K562 (cell line): ENCODE data around the gene ZNF747. TPM values are rescaled to one million over a fixed set of nuclear protein-coding genes. Genes with fewer than 3 reads are reported as not detected.

Experiments used
- CEBPG ChIP-seq, 3 experiments: fragments of 200-800 bp in 1 of 3; sonication (Bioruptor generic) in 1 of 3; sonication (generic) in 1 of 3; formaldehyde crosslinking in 1 of 3; IDR thresholded peaks in 2 of 3; conservative IDR thresholded peaks in 1 of 3; 2 replicates each; pipeline versions ENCODE4 v1.6.1 to v1.8.0; 2016 to 2022; ENCODE audit warnings: missing compliant biosample characterization in 2 of 3, missing genetic modification characterization in 2 of 3, mild to moderate bottlenecking in 1 of 3, missing genetic modification reagents in 1 of 3
- CHCHD3 ChIP-seq: fragments of 250-450 bp; sonication (Bioruptor Pico); IDR thresholded peaks from 2 replicates; pipeline ENCODE4 v2.1.2; 2022; ENCODE audit warnings: mild to moderate bottlenecking
- DACH1 ChIP-seq: fragments of 450-650 bp; IDR thresholded peaks from 2 replicates; pipeline ENCODE4 v1.6.1; 2018; ENCODE audit not compliant: partially characterized antibody
- ERF ChIP-seq: fragments of 450-650 bp; formaldehyde crosslinking; IDR thresholded peaks from 2 replicates; pipeline ENCODE4 v1.4.0; 2020; ENCODE audit warnings: mild to moderate bottlenecking, mixed read lengths
- GABPB1 ChIP-seq: sonication (generic); formaldehyde crosslinking; IDR thresholded peaks from 2 replicates; pipeline ENCODE4 v1.8.0; 2022; ENCODE audit warnings: mild to moderate bottlenecking, missing genetic modification reagents
- HDAC3 ChIP-seq: fragments of 450-650 bp; IDR thresholded peaks from 2 replicates; pipeline ENCODE4 v1.6.1; 2018; ENCODE audit warnings: borderline replicate concordance, mild to moderate bottlenecking, moderate library complexity; ENCODE audit not compliant: partially characterized antibody
- HNRNPH1 ChIP-seq: fragments of 200-400 bp; formaldehyde crosslinking; optimal IDR thresholded peaks from 2 replicates; pipeline ENCODE3; 2017; ENCODE audit warnings: low read depth, mild to moderate bottlenecking, low read length, moderate library complexity
- KAT2B ChIP-seq: IDR thresholded peaks from one replicate; pipeline ENCODE4 v1.6.1; 2012; ENCODE audit warnings: low read depth, mild to moderate bottlenecking, control low read depth, inconsistent platforms, low read length, moderate library complexity
- MEF2D ChIP-seq: conservative IDR thresholded peaks from 2 replicates; pipeline ENCODE4 v1.6.1; 2016; ENCODE audit warnings: low read depth, missing genetic modification characterization, missing compliant biosample characterization
- MIER1 ChIP-seq: fragments of 450-650 bp; IDR thresholded peaks from 2 replicates; pipeline ENCODE4 v1.6.1; 2016; ENCODE audit warnings: antibody characterized with exemption, mild to moderate bottlenecking, low read depth
- NCOR1 ChIP-seq: fragments of 450-650 bp; IDR thresholded peaks from 2 replicates; pipeline ENCODE4 v1.6.1; 2016; ENCODE audit warnings: mild to moderate bottlenecking, moderate library complexity
- NFIX ChIP-seq: fragments of 250-450 bp; sonication (Bioruptor Pico); IDR thresholded peaks from 2 replicates; pipeline ENCODE4 v1.4.0; 2020; ENCODE audit warnings: low read depth, mild to moderate bottlenecking, moderate library complexity
- POLR3A ChIP-seq: IDR thresholded peaks from 2 replicates; pipeline ENCODE4 v1.6.1; 2011; ENCODE audit warnings: borderline replicate concordance, mild to moderate bottlenecking, moderate library complexity; ENCODE audit not compliant: insufficient read length, insufficient read depth; ENCODE audit errors: extremely low read depth
- POLR3G ChIP-seq: IDR thresholded peaks from 2 replicates; pipeline ENCODE4 v1.6.1; 2011; ENCODE audit not compliant: insufficient read length, insufficient replicate concordance; ENCODE audit errors: extremely low read depth
- PTTG1 ChIP-seq: fragments of 450-650 bp; IDR thresholded peaks from 2 replicates; pipeline ENCODE4 v1.6.1; 2016; ENCODE audit warnings: low read depth, mild to moderate bottlenecking, missing genetic modification characterization, missing compliant biosample characterization
- RBM22 ChIP-seq: fragments of 200-400 bp; formaldehyde crosslinking; IDR thresholded peaks from 2 replicates; pipeline ENCODE4 v1.6.1; 2018; ENCODE audit warnings: low read length, low read depth; ENCODE audit not compliant: poor library complexity, severe bottlenecking
- ZNF384 ChIP-seq: IDR thresholded peaks from 2 replicates; pipeline ENCODE4 v1.6.1; 2012; ENCODE audit warnings: low read depth, low read length, improper control_type of control experiment
- ZNF584 ChIP-seq: fragments of 200-800 bp; sonication (Bioruptor generic); IDR thresholded peaks from 2 replicates; pipeline ENCODE4 v1.6.1; 2016; ENCODE audit warnings: low read depth, mild to moderate bottlenecking, missing genetic modification characterization, missing compliant biosample characterization
- ZNF696 ChIP-seq: fragments of 250-450 bp; sonication (Bioruptor Pico); conservative IDR thresholded peaks from 2 replicates; pipeline ENCODE4 v1.4.0; 2020; ENCODE audit warnings: mild to moderate bottlenecking, moderate library complexity
- polyA plus RNA-seq, 8 experiments: library from polyadenylated mRNA; depleted of rRNA in 4 of 8; stranded (reverse) in 5 of 8; unstranded in 3 of 8; fragments of >200 nt; fragmentation: Nextera tagmentation in 2 of 8; fragmentation: Illumina TruSeq in 1 of 8; extraction: Ambion mirVana in 2 of 8; extraction: Trizol in 1 of 8; gene quantifications; 2 replicates each; pipeline versions ENCODE4 v1.2.1 to v1.2.3, GENCODE V29; 2011 to 2014; ENCODE audit warnings: inconsistent platforms in 1 of 8, missing spikeins in 1 of 8
- total RNA-seq, 7 experiments: library from RNA; depleted of rRNA in 6 of 7; stranded (reverse); fragments of >200 nt in 6 of 7; fragmentation: Illumina TruSeq in 2 of 7; extraction: Trizol in 2 of 7; gene quantifications; 2 replicates each; pipeline versions ENCODE4 v1.2.1 to v1.2.3, GENCODE V29; 2011 to 2021; ENCODE audit warnings: low replicate concordance in 1 of 7
- TF ChIP-seq, protein P1 (sequence below), 2 experiments: fragments of 450-650 bp; formaldehyde crosslinking in 1 of 2; IDR thresholded peaks; 2 replicates each; pipeline versions ENCODE4 v1.4.0 to v1.6.1; 2014 to 2020; ENCODE audit warnings: mild to moderate bottlenecking in 2 of 2, borderline replicate concordance in 1 of 2, low read depth in 1 of 2

Gene ZNF747
- total and polyA plus RNA-seq, 9 of the 15 experiments (the other 6 are each of a cell fraction or from before 2014, with no cell fraction given) = 0.14 to 3.3 (median 1.5) TPM

DNA sequence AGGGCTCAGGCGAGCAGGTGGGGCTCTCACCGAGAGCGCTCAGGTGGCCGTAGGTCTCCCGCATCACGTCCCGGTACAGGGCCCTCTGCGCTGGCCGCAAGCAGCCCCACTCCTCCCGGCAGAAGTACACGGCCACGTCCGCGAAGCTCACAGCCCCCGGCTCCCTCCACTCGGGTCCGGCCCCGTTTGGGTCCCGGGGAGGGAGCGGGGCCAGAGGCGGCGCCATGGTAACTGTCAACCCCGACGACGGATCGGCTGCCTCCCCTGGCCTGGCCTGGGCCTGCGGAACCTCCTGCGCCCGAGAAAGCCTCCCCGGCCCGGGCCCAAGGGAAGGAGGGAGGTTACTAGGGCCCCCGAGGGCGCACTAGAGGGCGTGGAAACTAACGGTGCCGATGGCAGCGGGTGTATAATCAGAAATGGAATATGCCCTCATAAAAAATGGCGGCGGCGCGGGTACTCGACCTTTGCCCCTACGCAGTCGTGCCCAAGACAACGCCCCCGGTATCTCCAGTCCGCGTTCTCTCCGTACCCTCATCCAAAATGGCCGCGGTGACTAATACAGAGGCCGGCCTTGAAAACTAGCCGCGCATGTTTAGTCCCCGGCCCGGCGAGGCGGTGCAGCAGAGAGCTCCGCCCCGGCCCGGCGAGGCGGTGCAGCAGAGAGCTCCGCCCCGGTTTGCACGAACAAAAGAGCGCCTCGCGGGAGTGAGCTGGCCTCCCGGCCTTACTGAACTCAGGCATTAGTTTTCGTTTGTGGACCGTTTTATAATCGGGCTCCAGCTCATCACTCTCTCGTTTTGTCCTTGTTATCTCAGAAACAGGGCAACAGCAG is 23.5 kb upstream of the ZNF747 start, which contains the start of gene ZNF764 (continued):
- TF ChIP-seq, protein P1, sequence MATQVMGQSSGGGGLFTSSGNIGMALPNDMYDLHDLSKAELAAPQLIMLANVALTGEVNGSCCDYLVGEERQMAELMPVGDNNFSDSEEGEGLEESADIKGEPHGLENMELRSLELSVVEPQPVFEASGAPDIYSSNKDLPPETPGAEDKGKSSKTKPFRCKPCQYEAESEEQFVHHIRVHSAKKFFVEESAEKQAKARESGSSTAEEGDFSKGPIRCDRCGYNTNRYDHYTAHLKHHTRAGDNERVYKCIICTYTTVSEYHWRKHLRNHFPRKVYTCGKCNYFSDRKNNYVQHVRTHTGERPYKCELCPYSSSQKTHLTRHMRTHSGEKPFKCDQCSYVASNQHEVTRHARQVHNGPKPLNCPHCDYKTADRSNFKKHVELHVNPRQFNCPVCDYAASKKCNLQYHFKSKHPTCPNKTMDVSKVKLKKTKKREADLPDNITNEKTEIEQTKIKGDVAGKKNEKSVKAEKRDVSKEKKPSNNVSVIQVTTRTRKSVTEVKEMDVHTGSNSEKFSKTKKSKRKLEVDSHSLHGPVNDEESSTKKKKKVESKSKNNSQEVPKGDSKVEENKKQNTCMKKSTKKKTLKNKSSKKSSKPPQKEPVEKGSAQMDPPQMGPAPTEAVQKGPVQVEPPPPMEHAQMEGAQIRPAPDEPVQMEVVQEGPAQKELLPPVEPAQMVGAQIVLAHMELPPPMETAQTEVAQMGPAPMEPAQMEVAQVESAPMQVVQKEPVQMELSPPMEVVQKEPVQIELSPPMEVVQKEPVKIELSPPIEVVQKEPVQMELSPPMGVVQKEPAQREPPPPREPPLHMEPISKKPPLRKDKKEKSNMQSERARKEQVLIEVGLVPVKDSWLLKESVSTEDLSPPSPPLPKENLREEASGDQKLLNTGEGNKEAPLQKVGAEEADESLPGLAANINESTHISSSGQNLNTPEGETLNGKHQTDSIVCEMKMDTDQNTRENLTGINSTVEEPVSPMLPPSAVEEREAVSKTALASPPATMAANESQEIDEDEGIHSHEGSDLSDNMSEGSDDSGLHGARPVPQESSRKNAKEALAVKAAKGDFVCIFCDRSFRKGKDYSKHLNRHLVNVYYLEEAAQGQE (IDR thresholded peaks at IDR 0.05; ENCODE audit: borderline replicate concordance) = no peak
- TF ChIP-seq, protein P1 (CRISPR knock-in tag; IDR thresholded peaks at IDR 0.05; ENCODE audit: low read depth) = no peak
- no peak for TF ChIP-seq PTTG1 (tag)
- no peak for TF ChIP-seq ZNF696
- TF ChIP-seq POLR3A = no peak
- TF ChIP-seq ZNF384 = no peak
- no peak for TF ChIP-seq DACH1
- peak; percentile 40 for TF ChIP-seq RBM22
- TF ChIP-seq MEF2D (tag) = no peak
- no peak; the same call in 1 of the 2 replicates for TF ChIP-seq GABPB1 (CRISPR knock-in tag)
- TF ChIP-seq CHCHD3 (CRISPR knock-in tag) = no peak
- TF ChIP-seq ERF (CRISPR knock-in tag) = peak; percentile 55; the same call in 1 of the 2 replicates
- no peak for TF ChIP-seq POLR3G
- no peak for TF ChIP-seq KAT2B
- no peak for TF ChIP-seq CEBPG (CRISPR knock-in tag; IDR thresholded peaks at IDR 0.05)
- no peak for TF ChIP-seq CEBPG (tag; conservative IDR thresholded peaks at IDR 0.05 in 1 of 2, IDR thresholded peaks at IDR 0.05 in 1 of 2)
- TF ChIP-seq HDAC3 = no peak
- TF ChIP-seq NCOR1 = no peak
- no peak for TF ChIP-seq NFIX (CRISPR knock-in tag)
- no peak for TF ChIP-seq HNRNPH1
- TF ChIP-seq MIER1 = no peak
- no peak for TF ChIP-seq ZNF584
